Epithelial cell of esophagus (primary cell): ENCODE data around the gene PRG3.

Source experiments
- DNase-seq: peaks from one replicate; pipeline ENCODE4 v3.0.0; 2010; ENCODE audit warnings: low read depth
- H3K4me3 ChIP-seq: 2 replicates; pipeline ENCODE4 v1.5.1; 2011; ENCODE audit warnings: mild to moderate bottlenecking, low read length, control low read depth
- TF ChIP-seq, protein P1 (sequence below): IDR thresholded peaks from 2 replicates; pipeline ENCODE4 v1.5.1; 2011; ENCODE audit warnings: low read depth, mild to moderate bottlenecking, low read length, control low read depth, inconsistent platforms; ENCODE audit not compliant: insufficient read depth; ENCODE audit errors: missing control alignments

The PRG3 gene

DNA sequence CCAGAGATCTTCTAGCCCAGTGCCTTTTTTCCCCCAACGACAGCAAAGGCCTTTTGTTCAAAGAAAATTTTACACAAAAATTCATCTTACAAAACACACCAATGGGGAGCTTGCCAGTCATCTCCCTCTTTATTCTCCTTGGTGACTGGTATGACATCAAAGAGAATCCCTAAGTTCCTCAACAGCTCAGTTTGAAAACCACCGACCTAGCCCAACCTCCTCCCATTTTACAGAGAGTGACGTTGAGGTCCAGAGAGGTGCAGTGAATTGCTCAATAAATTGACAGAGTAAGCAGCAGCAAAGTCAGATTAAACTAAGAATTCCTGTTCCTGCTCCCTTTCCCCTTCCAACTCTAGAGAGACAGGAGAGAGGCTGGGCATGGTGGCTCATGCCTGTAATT, 38.2 kb upstream of the PRG3 start:
- no peak overlapping the region for H3K4me3 ChIP-seq
- no peak for DNase-seq
- TF ChIP-seq, protein P1, sequence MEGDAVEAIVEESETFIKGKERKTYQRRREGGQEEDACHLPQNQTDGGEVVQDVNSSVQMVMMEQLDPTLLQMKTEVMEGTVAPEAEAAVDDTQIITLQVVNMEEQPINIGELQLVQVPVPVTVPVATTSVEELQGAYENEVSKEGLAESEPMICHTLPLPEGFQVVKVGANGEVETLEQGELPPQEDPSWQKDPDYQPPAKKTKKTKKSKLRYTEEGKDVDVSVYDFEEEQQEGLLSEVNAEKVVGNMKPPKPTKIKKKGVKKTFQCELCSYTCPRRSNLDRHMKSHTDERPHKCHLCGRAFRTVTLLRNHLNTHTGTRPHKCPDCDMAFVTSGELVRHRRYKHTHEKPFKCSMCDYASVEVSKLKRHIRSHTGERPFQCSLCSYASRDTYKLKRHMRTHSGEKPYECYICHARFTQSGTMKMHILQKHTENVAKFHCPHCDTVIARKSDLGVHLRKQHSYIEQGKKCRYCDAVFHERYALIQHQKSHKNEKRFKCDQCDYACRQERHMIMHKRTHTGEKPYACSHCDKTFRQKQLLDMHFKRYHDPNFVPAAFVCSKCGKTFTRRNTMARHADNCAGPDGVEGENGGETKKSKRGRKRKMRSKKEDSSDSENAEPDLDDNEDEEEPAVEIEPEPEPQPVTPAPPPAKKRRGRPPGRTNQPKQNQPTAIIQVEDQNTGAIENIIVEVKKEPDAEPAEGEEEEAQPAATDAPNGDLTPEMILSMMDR, result no peak

DNA sequence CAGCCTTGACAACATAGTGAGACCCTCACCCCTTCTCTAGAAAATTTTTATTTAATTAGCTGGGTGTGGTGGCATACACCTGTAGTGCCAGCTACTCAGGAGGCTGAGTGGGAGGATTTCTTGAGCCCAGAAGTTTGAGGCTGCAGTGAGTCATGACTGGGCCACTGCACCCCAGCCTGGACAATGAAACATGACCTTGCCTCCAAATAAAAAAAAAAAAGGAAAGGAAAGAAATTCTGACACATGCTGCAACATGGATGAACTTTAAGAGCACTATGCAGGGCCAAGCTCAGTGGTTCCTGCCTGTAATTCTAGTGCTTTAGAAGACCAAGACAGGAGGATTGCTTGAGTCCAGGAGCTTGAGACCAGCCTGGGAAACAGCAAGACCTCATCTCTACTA, 37.2 kb upstream of the PRG3 start:
- no peak overlapping the region for H3K4me3 ChIP-seq
- DNase-seq, result no peak
- TF ChIP-seq, protein P1, result no peak

DNA sequence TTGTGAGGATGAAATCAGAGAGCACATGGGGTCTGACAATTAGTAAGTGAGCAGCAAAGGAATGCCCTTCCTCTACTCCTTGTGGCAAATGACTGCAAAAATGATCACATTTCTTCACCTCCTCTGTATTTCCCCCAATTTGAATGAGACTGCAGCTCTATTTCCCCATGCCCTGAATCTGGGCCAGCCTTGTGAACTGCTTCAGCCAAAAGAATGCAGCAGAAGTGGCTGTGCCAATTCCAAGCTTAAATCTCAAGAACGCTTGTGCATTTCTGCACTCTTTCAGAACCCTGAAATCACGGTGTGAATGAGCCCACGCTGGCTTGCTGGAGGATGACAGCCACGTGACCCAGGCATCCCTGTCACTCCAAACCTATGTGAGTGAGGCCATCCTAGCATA, 36.1 kb upstream of the PRG3 start:
- H3K4me3 ChIP-seq, result no peak overlapping the region
- TF ChIP-seq, protein P1, result no peak
- DNase-seq, result no peak

DNA sequence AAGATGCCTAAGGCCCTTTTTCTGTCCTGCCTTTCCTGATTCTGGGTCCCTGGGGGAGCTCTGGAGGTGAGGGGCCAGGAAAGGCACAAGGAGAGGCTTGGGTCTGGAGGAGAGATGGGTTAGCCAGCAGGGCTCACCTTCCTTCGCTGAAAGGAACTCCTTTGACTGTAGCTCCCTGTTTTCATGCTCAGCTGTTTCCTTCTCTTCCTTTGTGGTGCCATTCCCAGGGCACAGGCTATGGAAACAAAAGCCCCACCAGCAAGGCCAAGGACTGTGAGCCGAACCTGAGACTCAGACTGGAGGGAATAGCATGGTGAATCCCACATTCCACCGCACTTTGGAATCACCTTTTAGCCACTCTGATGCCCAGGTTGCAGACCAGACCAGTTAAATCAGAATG, 35.5 kb upstream of the PRG3 start:
- TF ChIP-seq, protein P1, result no peak
- H3K4me3 ChIP-seq, result no peak overlapping the region
- DNase-seq, result no peak

DNA sequence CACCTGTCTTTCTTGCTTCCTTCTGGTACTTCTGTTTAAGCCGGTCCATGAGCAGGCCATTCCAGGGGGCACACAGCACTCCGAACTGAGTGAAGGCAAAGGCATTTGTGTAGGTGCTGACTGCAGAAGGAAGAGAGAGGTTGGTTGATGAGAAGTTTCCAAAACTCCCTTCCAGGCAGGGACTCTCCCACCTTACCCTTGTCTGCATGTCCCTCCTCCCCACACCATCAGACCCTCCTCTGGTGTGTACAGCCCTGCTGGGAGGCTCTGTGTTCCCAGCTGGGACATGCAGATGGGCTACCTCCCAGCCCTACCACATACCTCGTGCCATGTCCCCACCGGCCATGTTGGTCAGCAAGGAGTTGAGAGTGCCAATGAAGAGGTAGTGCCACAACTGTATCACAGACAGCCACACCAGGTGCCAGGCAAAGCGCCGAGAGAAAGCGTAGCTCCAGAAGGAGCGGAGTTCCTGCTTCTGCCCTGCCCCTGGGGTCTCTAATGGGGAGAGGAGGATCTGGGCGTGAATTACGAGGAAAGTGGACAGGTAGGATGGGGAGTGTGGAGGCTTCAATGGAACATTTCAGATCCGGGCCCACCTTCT, 33.8 kb upstream of the PRG3 start:
- no peak for DNase-seq
- TF ChIP-seq, protein P1, result no peak

DNA sequence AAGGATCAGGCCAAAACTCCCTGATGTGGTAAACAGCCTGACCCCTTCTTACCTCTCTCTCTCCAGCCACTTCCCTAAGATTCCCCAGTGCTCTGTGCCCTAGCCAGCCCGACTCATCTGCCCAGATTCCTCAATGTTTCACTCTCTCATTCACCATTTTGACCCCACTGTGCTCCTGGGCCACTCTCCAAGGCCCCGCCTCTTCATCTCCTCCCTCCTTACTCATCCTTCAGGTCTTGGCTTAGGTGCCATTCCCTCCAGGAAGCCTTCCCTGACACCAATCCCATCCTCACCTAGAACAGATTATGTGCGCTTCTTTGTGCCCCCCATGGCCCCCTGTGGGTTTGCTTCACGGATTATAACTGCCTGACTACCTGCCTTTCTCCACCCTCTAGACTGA, 32.7 kb upstream of the PRG3 start:
- DNase-seq, result no peak
- H3K4me3 ChIP-seq, result no peak overlapping the region
- TF ChIP-seq, protein P1, result no peak

More for the DNA sequence above, 33.8 kb upstream of the PRG3 start:
- no peak overlapping the region for H3K4me3 ChIP-seq

DNA sequence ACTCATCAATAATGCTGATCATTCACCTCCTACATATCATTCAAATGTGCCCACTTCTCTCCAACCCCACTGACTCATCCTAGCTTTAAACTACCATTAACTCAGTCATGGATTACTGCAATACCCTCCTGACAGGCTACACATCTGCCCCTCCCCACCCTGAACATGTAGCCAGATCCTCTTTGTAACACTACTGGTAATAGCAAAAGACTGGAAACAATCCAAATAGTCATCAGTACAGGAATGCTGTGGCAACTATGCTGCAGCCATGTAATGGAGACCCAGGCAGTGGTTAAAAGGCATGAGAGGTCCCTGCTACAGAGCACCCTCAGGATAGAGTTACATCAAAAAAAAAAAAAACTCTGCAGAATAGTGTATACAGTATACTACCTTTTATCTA, 29.3 kb upstream of the PRG3 start:
- H3K4me3 ChIP-seq, result no peak overlapping the region
- DNase-seq, result peak; percentile 73
- TF ChIP-seq, protein P1, result no peak
